Colonic mucosa (tissue), 4 donors: ENCODE measurements around the gene RNF166. TPM values are rescaled to one million over a fixed set of nuclear protein-coding genes. Genes with fewer than 3 reads are reported as not detected.

ENCODE experiments used
- DNase-seq: peaks from one replicate; pipeline ENCODE4 v3.0.0-alpha.2; 2020
- H3K27ac ChIP-seq: fragments of 200-600 bp; one replicate; pipeline ENCODE4 v1.8.0; 2021
- H3K27me3 ChIP-seq: fragments of 200-600 bp; one replicate; pipeline ENCODE4 v1.8.0; 2021
- H3K36me3 ChIP-seq: fragments of 200-600 bp; one replicate; pipeline ENCODE4 v1.8.0; 2021
- H3K4me1 ChIP-seq: fragments of 200-600 bp; one replicate; pipeline ENCODE4 v1.8.0; 2021; ENCODE audit warnings: mild to moderate bottlenecking
- H3K4me3 ChIP-seq: fragments of 200-600 bp; one replicate; pipeline ENCODE4 v1.8.0; 2021
- H3K9ac ChIP-seq, 2 donors: one replicate each; pipeline ENCODE4 v1.7.0; 2013; ENCODE audit warnings: control low read depth in 2 of 2, low read depth in 2 of 2, low read length in 2 of 2
- H3K9me3 ChIP-seq: fragments of 200-600 bp; one replicate; pipeline ENCODE4 v1.8.0; 2021
- intact Hi-C: fragments of 100-400 bp; cut with DNase I; formaldehyde crosslinking; loops from one replicate; pipeline ENCODE4 v1.14.1; 2022
- total RNA-seq, 2 donors: library from RNA; stranded (reverse); fragmentation: NEBNext Ultra II Directional in 1 of 2; extraction: Animal tissue kit (Norgen Biotek cat#: 25700) in 1 of 2; gene quantifications; one replicate each; pipeline ENCODE4 v1.2.1, GENCODE V29; 2021
- TF ChIP-seq, protein P1 (sequence below): fragments of 200-600 bp; IDR thresholded peaks from one replicate; pipeline ENCODE4 v1.8.0; 2022; ENCODE audit warnings: antibody characterized with exemption, mild to moderate bottlenecking
- donor health status: healthy.
- donor health status: DM: no; HTN: no; CAD: no.
- donor health status: DM: no; HTN: no; CAD: no.

Gene RNF166
- total RNA-seq, 2 donors from 2014 or later, result 9.2 to 9.3 TPM

DNA sequence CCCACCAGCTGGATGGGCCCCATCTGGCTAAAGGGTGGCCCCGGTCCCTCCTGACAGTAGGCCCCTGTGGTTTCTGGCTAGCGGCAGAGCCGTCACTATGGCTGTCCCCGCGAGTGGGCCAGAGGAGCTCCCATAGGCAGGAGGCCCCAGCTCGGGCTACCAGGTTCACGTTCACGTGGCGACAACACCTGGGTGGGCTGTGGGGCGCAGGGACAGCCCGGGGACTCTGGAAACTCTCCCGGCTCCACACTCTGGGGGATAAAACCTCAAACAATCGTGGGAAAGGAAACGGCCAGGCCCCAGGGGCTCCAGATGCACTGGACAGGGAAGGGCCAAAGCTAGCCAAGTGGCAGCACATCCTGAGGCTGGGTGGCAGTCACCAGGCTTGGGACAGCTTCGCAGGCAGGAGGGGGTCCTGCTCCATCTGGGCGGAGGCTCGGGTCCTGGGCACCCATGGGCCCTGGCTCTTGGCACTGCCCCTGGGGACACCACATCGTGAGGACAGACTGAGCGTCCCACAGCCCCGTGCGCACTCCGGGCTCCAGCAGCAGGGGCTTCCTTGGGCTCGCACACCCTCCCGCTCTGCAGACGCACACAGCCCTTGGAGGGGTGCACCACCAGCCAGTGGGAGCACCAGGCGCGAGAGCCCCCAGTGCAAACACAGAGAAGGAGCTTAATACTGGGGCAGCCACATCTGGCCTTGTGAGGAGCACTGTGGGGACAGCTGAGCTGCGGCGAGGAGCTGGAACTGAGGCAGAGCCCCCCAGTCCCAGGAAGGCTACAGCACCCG is 4.4 kb downstream of the RNF166 start:
- H3K27ac ChIP-seq, result peak overlapping the region; percentile 59
- peaks cover 6% of the 10 kb centered on the region for H3K4me1 ChIP-seq
- H3K27me3 ChIP-seq, result no peaks in the 10 kb centered on the region
- H3K36me3 ChIP-seq, result no peaks in the 10 kb centered on the region
- intact Hi-C loops, result no loop called here
- H3K9me3 ChIP-seq, result no peaks in the 10 kb centered on the region
- H3K9ac ChIP-seq, result peak overlapping the region; percentile 60 to 68
- no peak for DNase-seq
- H3K4me3 ChIP-seq, result peak overlapping the region; percentile 13
- TF ChIP-seq, protein P1, sequence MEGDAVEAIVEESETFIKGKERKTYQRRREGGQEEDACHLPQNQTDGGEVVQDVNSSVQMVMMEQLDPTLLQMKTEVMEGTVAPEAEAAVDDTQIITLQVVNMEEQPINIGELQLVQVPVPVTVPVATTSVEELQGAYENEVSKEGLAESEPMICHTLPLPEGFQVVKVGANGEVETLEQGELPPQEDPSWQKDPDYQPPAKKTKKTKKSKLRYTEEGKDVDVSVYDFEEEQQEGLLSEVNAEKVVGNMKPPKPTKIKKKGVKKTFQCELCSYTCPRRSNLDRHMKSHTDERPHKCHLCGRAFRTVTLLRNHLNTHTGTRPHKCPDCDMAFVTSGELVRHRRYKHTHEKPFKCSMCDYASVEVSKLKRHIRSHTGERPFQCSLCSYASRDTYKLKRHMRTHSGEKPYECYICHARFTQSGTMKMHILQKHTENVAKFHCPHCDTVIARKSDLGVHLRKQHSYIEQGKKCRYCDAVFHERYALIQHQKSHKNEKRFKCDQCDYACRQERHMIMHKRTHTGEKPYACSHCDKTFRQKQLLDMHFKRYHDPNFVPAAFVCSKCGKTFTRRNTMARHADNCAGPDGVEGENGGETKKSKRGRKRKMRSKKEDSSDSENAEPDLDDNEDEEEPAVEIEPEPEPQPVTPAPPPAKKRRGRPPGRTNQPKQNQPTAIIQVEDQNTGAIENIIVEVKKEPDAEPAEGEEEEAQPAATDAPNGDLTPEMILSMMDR, result no peak

DNA sequence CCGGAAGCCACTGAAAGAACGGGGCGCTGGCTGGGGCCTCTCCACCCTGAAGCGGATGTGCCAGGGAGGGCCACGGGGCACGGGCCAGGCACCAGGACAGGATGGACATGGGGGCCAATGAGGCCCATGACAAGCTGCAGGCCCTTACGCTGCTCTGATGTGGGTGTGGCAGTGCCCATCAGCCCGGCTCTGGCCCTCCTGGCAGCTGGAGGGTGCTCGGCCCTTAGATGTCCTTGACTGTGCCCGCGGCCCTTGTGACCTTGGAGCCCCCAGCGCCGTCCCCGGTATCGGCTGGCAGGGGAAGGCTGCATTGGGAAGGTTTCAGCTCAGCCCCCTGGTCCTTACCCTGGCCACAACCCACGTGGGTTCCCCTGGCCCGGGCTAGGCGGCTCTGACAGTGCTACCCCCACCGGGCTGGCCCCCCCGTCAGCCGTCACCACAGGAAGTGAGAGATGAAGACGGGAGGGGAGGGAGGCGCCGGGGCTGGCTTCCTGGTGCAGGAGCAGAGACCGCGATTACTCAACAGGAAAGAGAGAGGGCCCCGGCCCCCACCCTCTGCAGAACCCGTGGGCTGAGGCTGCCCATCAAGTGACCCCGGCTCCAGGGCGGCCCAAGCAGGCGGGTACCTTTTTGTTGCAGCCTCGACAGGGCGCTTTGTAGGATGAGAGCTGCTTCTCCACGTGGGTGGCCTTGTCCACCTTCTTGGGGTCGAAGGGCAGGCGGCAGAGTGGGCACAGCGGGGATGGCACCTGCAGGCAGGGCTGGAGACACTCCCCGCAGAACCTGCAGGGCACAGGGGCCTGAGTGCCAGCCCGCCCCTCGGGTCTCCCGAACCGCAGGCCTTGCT is 5.3 kb downstream of the RNF166 start:
- peaks cover 5% of the 10 kb centered on the region for H3K4me1 ChIP-seq
- H3K27me3 ChIP-seq, result no peaks in the 10 kb centered on the region
- intact Hi-C loops, result no loop called here
- H3K9me3 ChIP-seq, result no peaks in the 10 kb centered on the region
- DNase-seq, result peak; percentile 84
- H3K9ac ChIP-seq, result peak overlapping the region; percentile 60 to 68
- TF ChIP-seq, protein P1, result no peak
- peak overlapping the region; percentile 13 for H3K4me3 ChIP-seq
- no peaks in the 10 kb centered on the region for H3K36me3 ChIP-seq
- H3K27ac ChIP-seq, result peak overlapping the region; percentile 59

DNA sequence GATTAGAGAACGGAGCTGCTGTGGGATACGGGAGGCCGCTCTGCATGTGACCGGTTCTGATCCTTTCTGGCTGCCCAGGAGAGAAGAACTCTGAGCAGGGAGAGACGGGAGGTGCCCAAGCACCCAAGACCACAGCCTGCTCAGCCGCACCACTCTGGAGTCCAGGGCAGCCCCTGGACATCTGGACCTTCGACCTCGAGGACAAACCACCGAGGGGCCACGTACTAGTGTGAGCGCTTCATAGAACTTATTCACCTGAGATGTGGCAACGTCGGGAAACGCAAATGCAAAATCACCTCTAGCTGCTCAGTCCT is 5.9 kb downstream of the RNF166 start:
- Histone ChIP-seq H3K4me3 (no peak overlapping the region), H3K27me3 (no peaks in the 10 kb centered on the region), H3K4me1 (peaks cover 4% of the 10 kb centered on the region), H3K9ac (peak overlapping the region in 1 of 2 donors; percentile 49), H3K9me3 (no peaks in the 10 kb centered on the region), H3K27ac (peak overlapping the region; percentile 59), H3K36me3 (no peaks in the 10 kb centered on the region)
- intact Hi-C loops, result no loop called here
- TF ChIP-seq, protein P1, result no peak
- no peak for DNase-seq

DNA sequence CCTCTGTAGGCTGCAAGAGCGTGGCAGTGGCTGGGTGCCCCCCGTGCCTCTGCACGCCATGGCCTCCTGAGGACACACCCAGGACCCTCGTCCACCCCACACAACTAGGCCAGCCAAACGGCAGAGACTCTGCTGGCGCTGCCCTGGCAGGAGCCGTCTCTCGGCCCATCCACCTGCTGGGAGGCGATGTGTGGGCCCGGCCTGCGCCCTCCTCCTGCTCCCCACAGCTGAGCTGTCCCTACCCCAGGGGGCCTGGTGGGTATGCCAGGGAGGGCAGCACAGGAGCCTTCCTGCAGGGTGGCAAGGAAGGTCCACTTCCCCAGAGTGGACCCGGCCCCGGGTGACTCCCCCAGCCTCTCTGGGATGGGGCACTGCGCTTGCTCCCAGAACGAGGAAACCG is 7.0 kb downstream of the RNF166 start:
- H3K27me3 ChIP-seq, result no peaks in the 10 kb centered on the region
- TF ChIP-seq, protein P1, result no peak
- no peaks in the 10 kb centered on the region for H3K36me3 ChIP-seq
- no peaks in the 10 kb centered on the region for H3K9me3 ChIP-seq
- intact Hi-C loops, result no loop called here
- no peaks in the 10 kb centered on the region for H3K4me1 ChIP-seq
- no peak for DNase-seq
- no peak overlapping the region for H3K4me3 ChIP-seq
- H3K27ac ChIP-seq, result no peak overlapping the region
- no peak overlapping the region for H3K9ac ChIP-seq

DNA sequence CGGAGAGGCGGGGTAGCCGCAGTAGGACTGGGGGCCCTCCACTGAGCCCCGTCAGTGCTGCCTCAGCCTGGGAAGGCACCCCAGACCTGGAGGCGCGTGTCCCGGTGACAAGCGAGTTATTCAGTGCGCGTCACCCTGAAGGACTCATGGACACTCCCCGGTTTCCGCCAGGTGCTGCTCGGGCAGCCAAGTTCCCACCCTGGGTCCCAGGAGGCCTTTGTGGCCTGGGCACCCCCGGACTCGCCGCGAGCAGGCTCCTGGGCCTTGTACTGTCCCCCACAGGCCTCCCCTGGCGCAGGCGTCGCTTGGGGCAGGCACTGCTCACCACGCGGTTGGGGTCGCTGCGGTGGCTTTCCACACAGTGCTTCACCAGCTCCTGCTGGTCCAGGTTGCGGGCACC is 7.6 kb downstream of the RNF166 start:
- H3K36me3 ChIP-seq, result no peaks in the 10 kb centered on the region
- H3K27ac ChIP-seq, result no peak overlapping the region
- DNase-seq, result no peak
- intact Hi-C loops, result no loop called here
- no peak overlapping the region for H3K9ac ChIP-seq
- no peaks in the 10 kb centered on the region for H3K9me3 ChIP-seq
- no peaks in the 10 kb centered on the region for H3K27me3 ChIP-seq
- H3K4me1 ChIP-seq, result no peaks in the 10 kb centered on the region
- H3K4me3 ChIP-seq, result no peak overlapping the region
- TF ChIP-seq, protein P1, result no peak
